ENCODE measurements around the gene AAK1.

The AAK1 gene

DNA sequence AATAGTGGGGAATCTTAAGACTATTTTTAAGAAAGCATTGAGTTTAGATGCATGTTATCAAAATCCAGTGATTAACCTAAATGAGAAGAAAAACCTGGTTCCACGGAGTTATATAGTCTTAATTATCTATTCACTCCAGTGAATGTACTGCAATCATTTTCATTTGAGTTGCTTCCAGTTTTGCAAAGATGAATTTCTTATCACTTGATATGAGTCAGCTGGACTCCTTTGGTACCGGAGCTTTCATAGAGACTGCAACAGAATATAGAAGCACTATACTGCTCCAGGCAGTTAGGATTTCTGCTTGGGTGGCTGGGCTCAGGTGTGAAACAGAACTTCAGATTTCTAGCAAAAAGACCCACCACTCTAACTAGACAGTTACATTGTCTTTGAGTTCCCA, 114.1 kb downstream of the AAK1 start:
- no peak overlapping the region for H3K4me3 Mint-ChIP-seq
- no peak for DNase-seq (ENCODE audit: low spot score in 2 of 2)
- H3K4me1 Mint-ChIP-seq, result peaks cover 18% of the 10 kb centered on the region
- no peaks in the 10 kb centered on the region for H3K9me3 Mint-ChIP-seq
- H3K36me3 Mint-ChIP-seq (ENCODE audit: insufficient read depth), result peaks cover 57% of the 10 kb centered on the region
- no peak overlapping the region for H3K27ac Mint-ChIP-seq (ENCODE audit: low read depth)
- no peak for ATAC-seq (replicated peaks; ENCODE audit: extremely low read depth, poor library complexity, severe bottlenecking)
- H3K27me3 Mint-ChIP-seq, result no peaks in the 10 kb centered on the region

DNA sequence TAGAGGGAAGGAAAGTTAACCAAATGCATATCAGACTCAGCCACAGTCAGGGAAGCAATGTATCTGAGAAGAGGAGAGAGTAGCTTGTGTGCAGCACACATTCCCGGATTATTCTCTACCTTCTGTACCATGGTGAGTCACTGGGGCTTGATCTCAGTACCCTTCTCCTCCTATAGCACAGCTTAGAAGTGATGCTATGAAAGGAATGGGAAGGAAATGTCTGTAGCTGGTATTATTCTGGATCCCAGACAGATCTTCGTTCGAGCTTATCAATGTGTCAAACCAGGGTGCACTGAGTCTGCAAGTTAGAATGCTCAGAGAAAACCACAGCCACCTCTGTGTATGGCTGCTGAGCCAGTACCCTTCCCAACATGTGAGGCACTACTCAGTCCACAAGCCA, 118.3 kb downstream of the AAK1 start:
- peaks cover 67% of the 10 kb centered on the region for H3K36me3 Mint-ChIP-seq (ENCODE audit: insufficient read depth)
- ATAC-seq (replicated peaks; ENCODE audit: extremely low read depth, poor library complexity, severe bottlenecking) (no peak), DNase-seq (ENCODE audit: low spot score in 2 of 2) (no peak)
- no peaks in the 10 kb centered on the region for H3K9me3 Mint-ChIP-seq
- H3K4me3 Mint-ChIP-seq, result no peak overlapping the region
- H3K27ac Mint-ChIP-seq (ENCODE audit: low read depth), result peak overlapping the region; percentile 22
- peaks cover 8% of the 10 kb centered on the region for H3K4me1 Mint-ChIP-seq
- H3K27me3 Mint-ChIP-seq, result no peaks in the 10 kb centered on the region

DNA sequence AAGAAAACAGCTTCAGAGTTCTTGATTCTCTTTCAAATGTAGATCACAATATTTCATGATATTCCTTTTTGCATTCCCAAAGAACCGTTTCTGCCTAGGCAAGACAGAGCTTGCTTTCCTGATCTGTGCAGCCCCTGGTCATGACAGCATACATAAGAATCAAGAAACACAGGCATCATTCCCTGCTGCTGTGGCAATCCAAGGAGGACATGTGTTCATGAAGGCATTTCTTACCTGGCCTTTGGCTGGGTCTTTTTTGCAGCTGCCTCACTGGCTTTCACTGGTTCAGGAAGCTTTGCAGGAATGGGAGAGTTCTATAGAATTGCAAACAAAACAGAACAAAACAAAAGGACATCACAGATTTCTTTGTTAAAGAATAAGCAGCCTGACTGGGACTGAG, 118.7 kb downstream of the AAK1 start:
- Mint-ChIP-seq H3K4me1 (peaks cover 8% of the 10 kb centered on the region), H3K9me3 (no peaks in the 10 kb centered on the region), H3K36me3 (ENCODE audit: insufficient read depth) (peaks cover 68% of the 10 kb centered on the region), H3K4me3 (no peak overlapping the region), H3K27ac (ENCODE audit: low read depth) (peak overlapping the region; percentile 22), H3K27me3 (no peaks in the 10 kb centered on the region)
- DNase-seq (ENCODE audit: low spot score in 2 of 2), result no peak
- ATAC-seq (replicated peaks; ENCODE audit: extremely low read depth, poor library complexity, severe bottlenecking), result no peak

DNA sequence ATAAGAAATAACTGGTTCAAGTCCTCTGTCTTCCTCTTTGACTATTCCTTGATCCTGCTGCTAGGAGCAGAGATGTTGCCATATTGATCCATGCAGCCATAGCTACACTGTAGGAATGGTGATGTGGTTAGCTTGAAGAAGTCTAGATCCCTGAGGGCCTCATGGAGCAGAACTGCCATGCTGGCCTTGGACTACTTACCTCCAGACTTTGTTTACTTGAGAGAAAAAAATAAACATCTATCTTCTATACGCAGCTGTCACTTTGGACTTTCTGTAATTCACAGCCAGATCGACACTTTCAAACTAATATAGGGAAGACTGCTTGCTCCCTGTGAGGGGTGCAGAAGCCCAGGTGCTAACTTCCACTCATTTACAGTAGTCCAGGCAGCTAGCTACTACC, 121.8 kb downstream of the AAK1 start:
- ATAC-seq (replicated peaks; ENCODE audit: extremely low read depth, poor library complexity, severe bottlenecking) (no peak), DNase-seq (ENCODE audit: low spot score in 2 of 2) (no peak)
- H3K4me1 Mint-ChIP-seq, result no peaks in the 10 kb centered on the region
- H3K4me3 Mint-ChIP-seq, result no peak overlapping the region
- no peaks in the 10 kb centered on the region for H3K9me3 Mint-ChIP-seq
- H3K27me3 Mint-ChIP-seq, result no peaks in the 10 kb centered on the region
- H3K36me3 Mint-ChIP-seq (ENCODE audit: insufficient read depth), result peaks cover 80% of the 10 kb centered on the region
- H3K27ac Mint-ChIP-seq (ENCODE audit: low read depth), result peak overlapping the region; percentile 58

DNA sequence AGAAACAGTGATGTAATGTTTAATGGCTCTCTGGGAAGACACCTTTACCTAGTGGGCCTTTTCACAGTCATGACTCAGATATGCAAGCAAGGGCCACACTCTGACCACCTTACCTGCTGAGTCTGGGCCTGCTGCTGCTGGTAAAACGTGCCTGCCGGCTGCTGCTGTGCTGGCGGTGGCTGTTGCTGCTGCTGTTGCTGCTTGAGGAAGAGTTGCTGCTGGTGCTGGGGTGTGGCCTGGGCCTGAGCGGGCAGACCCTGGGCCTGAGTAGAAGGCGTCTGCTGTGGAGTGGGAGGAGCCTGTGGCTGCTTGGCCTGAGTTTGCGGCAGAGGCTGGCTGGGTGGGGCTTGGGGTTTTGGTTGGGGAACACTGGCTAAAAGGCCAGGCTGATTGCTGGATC, 124.7 kb downstream of the AAK1 start:
- no peaks in the 10 kb centered on the region for H3K27me3 Mint-ChIP-seq
- peak overlapping the region; percentile 44 for H3K27ac Mint-ChIP-seq (ENCODE audit: low read depth)
- H3K4me3 Mint-ChIP-seq, result no peak overlapping the region
- DNase-seq (ENCODE audit: low spot score in 2 of 2) (no peak), ATAC-seq (replicated peaks; ENCODE audit: extremely low read depth, poor library complexity, severe bottlenecking) (no peak)
- H3K9me3 Mint-ChIP-seq, result no peaks in the 10 kb centered on the region
- peaks cover 77% of the 10 kb centered on the region for H3K36me3 Mint-ChIP-seq (ENCODE audit: insufficient read depth)
- H3K4me1 Mint-ChIP-seq, result peaks cover 7% of the 10 kb centered on the region

DNA sequence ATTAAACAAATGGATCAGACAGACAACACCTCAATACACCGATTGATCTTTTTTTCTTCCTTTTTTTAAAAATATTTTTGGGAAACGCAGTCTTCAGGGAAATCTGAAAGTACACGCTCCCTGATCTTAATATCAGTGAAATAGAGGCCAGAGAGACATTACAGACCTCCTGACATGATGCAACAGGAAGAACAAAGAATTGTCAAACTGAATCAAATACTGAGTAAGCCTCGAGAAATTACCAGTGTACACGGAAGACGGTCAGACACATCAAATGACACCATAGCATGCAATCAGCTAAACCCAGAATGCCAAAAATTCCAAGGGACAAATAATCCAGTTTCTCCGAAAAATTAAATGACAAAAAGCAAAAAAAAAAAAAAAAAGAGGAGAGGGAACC, 126.1 kb downstream of the AAK1 start:
- ATAC-seq (replicated peaks; ENCODE audit: extremely low read depth, poor library complexity, severe bottlenecking) (no peak), DNase-seq (ENCODE audit: low spot score in 2 of 2) (no peak)
- H3K27me3 Mint-ChIP-seq, result no peaks in the 10 kb centered on the region
- no peak overlapping the region for H3K27ac Mint-ChIP-seq (ENCODE audit: low read depth)
- H3K4me1 Mint-ChIP-seq, result peaks cover 7% of the 10 kb centered on the region
- no peak overlapping the region for H3K4me3 Mint-ChIP-seq
- H3K36me3 Mint-ChIP-seq (ENCODE audit: insufficient read depth), result peaks cover 81% of the 10 kb centered on the region
- H3K9me3 Mint-ChIP-seq, result no peaks in the 10 kb centered on the region

DNA sequence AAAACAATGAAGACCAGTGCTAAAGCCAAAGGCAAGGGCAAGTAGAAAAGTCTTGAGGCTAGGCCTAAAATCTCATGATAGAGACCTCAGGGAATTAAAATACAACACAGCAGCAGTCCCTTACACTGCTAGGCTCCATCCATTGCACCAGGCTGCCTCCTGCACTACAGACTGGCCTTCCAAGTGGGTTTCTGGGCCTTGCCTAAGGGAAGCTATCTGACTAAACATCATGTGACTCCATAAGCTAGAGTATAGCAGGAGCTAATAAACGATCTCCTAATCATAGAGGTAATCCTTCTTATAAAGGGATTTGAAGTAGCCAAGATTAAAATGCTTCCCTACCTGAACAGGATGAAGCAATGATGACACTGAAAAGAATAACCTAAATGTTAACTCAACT, 128.7 kb downstream of the AAK1 start:
- no peak overlapping the region for H3K27ac Mint-ChIP-seq (ENCODE audit: low read depth)
- DNase-seq (ENCODE audit: low spot score in 2 of 2) (no peak), ATAC-seq (replicated peaks; ENCODE audit: extremely low read depth, poor library complexity, severe bottlenecking) (no peak)
- peaks cover 7% of the 10 kb centered on the region for H3K4me1 Mint-ChIP-seq
- H3K9me3 Mint-ChIP-seq, result no peaks in the 10 kb centered on the region
- H3K4me3 Mint-ChIP-seq, result no peak overlapping the region
- H3K27me3 Mint-ChIP-seq, result no peaks in the 10 kb centered on the region
- peaks cover 81% of the 10 kb centered on the region for H3K36me3 Mint-ChIP-seq (ENCODE audit: insufficient read depth)

DNA sequence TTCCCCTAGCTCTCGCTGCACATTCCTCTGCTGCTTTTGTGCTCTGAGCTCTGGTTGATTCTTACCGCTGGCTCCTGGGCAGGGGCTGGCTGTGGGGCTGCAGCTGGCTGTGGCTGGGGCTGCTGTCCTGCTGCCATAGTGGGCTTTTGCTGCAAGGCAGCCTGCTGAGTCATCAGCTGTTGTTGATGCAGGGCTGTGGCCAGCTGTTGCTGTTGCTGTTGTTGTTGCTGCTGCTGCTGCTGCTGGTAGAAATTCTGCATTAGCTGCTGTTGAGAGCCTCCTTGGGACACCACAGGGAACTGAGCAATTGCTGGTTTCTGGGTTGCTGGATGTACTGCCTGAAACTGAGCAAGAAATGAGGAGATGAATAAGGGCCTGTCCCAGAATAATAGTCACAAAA, 129.1 kb downstream of the AAK1 start:
- Mint-ChIP-seq H3K9me3 (no peaks in the 10 kb centered on the region), H3K27me3 (no peaks in the 10 kb centered on the region), H3K4me3 (no peak overlapping the region), H3K27ac (ENCODE audit: low read depth) (peak overlapping the region; percentile 44), H3K36me3 (ENCODE audit: insufficient read depth) (peaks cover 80% of the 10 kb centered on the region), H3K4me1 (peaks cover 7% of the 10 kb centered on the region)
- ATAC-seq (replicated peaks; ENCODE audit: extremely low read depth, poor library complexity, severe bottlenecking) (no peak), DNase-seq (ENCODE audit: low spot score in 2 of 2) (no peak)

DNA sequence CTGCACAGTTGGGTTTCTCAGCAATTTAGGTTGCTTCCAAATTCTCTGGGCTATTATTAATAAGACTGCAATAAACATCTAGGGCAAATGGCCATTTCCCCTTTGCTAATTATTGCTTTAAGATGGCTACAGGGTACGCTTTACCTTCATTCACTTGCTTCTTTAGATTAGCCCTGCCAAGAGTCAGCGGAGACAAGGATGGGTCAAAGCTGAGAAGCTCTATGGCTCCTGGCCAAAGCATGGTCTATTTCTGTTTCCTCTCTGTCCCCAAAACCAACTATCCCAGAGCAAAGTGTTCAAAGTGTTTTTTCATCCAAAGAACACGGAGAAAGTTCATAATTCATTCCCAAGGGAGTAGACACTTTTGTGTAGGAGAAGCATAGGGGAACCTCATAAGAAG, 131.1 kb downstream of the AAK1 start:
- Mint-ChIP-seq H3K27me3 (no peaks in the 10 kb centered on the region), H3K4me3 (no peak overlapping the region), H3K4me1 (peaks cover 14% of the 10 kb centered on the region), H3K36me3 (ENCODE audit: insufficient read depth) (peaks cover 83% of the 10 kb centered on the region), H3K9me3 (no peaks in the 10 kb centered on the region), H3K27ac (ENCODE audit: low read depth) (no peak overlapping the region)
- DNase-seq (ENCODE audit: low spot score in 2 of 2) (no peak), ATAC-seq (replicated peaks; ENCODE audit: extremely low read depth, poor library complexity, severe bottlenecking) (no peak)

DNA sequence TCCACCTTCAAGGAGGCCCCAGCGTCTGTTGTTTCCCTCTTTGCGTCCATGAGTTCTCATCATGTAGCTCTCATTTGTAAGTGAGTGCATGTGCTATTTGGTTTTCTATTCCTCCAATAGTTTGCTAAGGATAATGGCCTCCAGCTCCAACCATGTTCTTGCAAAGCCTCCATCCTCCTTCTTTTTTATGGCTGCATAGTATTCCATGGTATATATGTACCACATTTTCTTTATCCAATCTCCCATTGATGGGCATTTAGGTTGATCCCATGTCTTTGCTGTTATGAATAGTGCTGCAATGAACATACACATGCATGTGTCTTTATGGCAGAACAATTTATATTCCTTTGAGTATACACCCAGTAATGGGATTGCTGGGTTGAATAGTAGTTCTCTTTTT, 133.3 kb downstream of the AAK1 start:
- H3K27ac Mint-ChIP-seq (ENCODE audit: low read depth), result no peak overlapping the region
- H3K4me3 Mint-ChIP-seq, result no peak overlapping the region
- H3K36me3 Mint-ChIP-seq (ENCODE audit: insufficient read depth), result peaks cover 76% of the 10 kb centered on the region
- H3K27me3 Mint-ChIP-seq, result no peaks in the 10 kb centered on the region
- H3K9me3 Mint-ChIP-seq, result no peaks in the 10 kb centered on the region
- DNase-seq (ENCODE audit: low spot score in 2 of 2), result no peak
- H3K4me1 Mint-ChIP-seq, result peaks cover 6% of the 10 kb centered on the region
- ATAC-seq (replicated peaks; ENCODE audit: extremely low read depth, poor library complexity, severe bottlenecking), result no peak

DNA sequence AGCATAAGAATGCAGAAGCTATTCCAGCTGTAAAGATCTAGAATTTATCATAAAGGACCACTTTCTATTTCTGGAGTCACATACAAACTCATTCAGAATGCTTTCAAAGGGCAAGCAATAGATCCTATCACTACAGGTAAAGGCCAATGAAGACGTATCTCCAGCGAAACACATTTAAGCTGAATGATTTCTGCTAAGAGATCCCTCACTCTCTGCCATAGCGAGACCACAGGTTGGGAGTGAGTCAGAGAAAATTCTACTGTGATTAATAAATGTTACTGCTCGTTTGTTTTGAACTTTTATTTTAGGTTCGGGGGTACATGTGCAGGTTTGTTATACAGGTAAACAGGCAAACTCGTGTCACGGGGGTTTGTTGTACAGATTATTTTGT, 133.8 kb downstream of the AAK1 start:
- peaks cover 6% of the 10 kb centered on the region for H3K4me1 Mint-ChIP-seq
- H3K9me3 Mint-ChIP-seq, result no peaks in the 10 kb centered on the region
- H3K4me3 Mint-ChIP-seq, result no peak overlapping the region
- no peak for DNase-seq (ENCODE audit: low spot score in 2 of 2)
- no peak for ATAC-seq (replicated peaks; ENCODE audit: extremely low read depth, poor library complexity, severe bottlenecking)
- no peaks in the 10 kb centered on the region for H3K27me3 Mint-ChIP-seq
- H3K36me3 Mint-ChIP-seq (ENCODE audit: insufficient read depth), result peaks cover 75% of the 10 kb centered on the region
- H3K27ac Mint-ChIP-seq (ENCODE audit: low read depth), result no peak overlapping the region

DNA sequence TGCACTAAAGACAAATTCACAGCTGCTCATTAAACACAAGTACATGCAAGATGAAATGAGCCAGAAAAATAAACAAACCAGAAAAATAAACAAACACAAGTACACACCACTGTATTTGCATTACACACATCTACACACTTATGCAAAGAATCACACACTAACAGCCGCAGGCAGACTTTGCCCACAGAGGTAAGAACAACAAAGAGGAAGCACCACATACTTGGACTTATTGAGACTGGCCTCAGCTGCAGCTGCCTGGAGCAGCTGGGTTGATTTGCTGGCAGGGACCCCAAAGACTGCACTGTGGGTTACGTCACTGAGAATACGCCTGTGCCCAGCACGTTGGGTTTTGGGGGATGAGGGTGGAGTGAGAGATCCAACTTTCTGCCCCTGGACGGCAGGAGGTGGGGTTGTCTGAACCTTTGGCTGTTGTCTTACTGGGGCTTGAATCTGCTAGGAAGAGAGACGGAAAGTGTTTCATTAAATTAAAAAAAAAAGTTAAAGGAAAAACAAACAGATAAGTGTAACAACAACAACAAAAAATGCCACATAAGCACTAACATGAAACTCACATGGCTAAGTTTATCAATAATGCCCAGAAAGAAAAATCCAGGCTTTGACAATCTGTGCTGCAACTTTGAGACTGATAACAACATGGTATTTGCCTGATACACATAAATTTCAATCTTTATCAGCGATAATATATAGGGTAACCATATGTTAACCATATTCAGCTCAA, 134.4 kb downstream of the AAK1 start:
- ATAC-seq (replicated peaks; ENCODE audit: extremely low read depth, poor library complexity, severe bottlenecking), result no peak
- peaks cover 78% of the 10 kb centered on the region for H3K36me3 Mint-ChIP-seq (ENCODE audit: insufficient read depth)
- no peaks in the 10 kb centered on the region for H3K9me3 Mint-ChIP-seq
- no peaks in the 10 kb centered on the region for H3K27me3 Mint-ChIP-seq
- no peak overlapping the region for H3K4me3 Mint-ChIP-seq
- DNase-seq (ENCODE audit: low spot score in 2 of 2), result no peak
- H3K27ac Mint-ChIP-seq (ENCODE audit: low read depth), result peak overlapping the region; percentile 75
- H3K4me1 Mint-ChIP-seq, result peaks cover 6% of the 10 kb centered on the region

DNA sequence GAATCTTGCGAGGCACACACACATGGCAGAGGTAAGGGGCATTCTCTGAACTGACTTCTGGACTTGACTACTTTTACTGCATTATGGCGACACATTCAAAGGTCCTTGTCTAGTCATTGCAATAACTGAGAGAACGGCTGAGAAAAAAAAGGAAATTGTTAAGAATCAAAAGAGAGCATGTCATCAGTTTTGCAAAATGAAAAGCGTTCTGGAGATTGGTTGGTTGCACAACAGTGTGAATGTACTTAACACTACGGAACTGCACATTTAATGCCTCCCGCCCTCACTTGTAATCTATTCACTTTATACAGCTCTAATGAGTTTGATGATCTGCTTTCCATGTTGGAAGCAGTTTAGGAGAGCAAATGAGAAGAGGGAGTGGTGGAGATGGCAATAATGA, 137.8 kb downstream of the AAK1 start:
- H3K27me3 Mint-ChIP-seq, result no peaks in the 10 kb centered on the region
- no peaks in the 10 kb centered on the region for H3K9me3 Mint-ChIP-seq
- ATAC-seq (replicated peaks; ENCODE audit: extremely low read depth, poor library complexity, severe bottlenecking) (no peak), DNase-seq (ENCODE audit: low spot score in 2 of 2) (no peak)
- no peak overlapping the region for H3K27ac Mint-ChIP-seq (ENCODE audit: low read depth)
- H3K36me3 Mint-ChIP-seq (ENCODE audit: insufficient read depth), result peaks cover 65% of the 10 kb centered on the region
- H3K4me3 Mint-ChIP-seq, result no peak overlapping the region
- peaks cover 6% of the 10 kb centered on the region for H3K4me1 Mint-ChIP-seq
